Measurements from ENCODE around the gene DUSP3.

DUSP3 gene

GRCh38 chr17:43769859-43770258 is 8.9 kb downstream of the DUSP3 start:
- in situ Hi-C loops (cut with MboI; ENCODE audit: low sequenced_read_pairs) = loop anchor here (10.0 kb wide), 1 partner anchor 195 kb away; no protein-coding TSS in a partner anchor

GRCh38 chr17:43769426-43769825 is 9.4 kb downstream of the DUSP3 start:
- in situ Hi-C loops (cut with MboI; ENCODE audit: low sequenced_read_pairs) = loop anchor here (10.0 kb wide), 1 partner anchor 195 kb away; no protein-coding TSS in a partner anchor

GRCh38 chr17:43768943-43769342 is 9.8 kb downstream of the DUSP3 start:
- in situ Hi-C loops (cut with MboI; ENCODE audit: low sequenced_read_pairs) = loop anchor here (10.0 kb wide), 1 partner anchor 194 kb away; no protein-coding TSS in a partner anchor

- in situ Hi-C loops (cut with MboI; ENCODE audit: low sequenced_read_pairs) = loop anchor here (10.0 kb wide), 1 partner anchor 194 kb away; no protein-coding TSS in a partner anchor
Observed at GRCh38 chr17:43768382-43768781, 10.4 kb downstream of the DUSP3 start.

GRCh38 chr17:43767713-43768059 is 11.1 kb downstream of the DUSP3 start:
- in situ Hi-C loops (cut with MboI; ENCODE audit: low sequenced_read_pairs) = loop anchor here (10.0 kb wide), 1 partner anchor 193 kb away; no protein-coding TSS in a partner anchor

GRCh38 chr17:43767053-43767712 is 11.6 kb downstream of the DUSP3 start:
- in situ Hi-C loops (cut with MboI; ENCODE audit: low sequenced_read_pairs) = loop anchor here (10.0 kb wide), 1 partner anchor 192 kb away; no protein-coding TSS in a partner anchor

- in situ Hi-C loops (cut with MboI; ENCODE audit: low sequenced_read_pairs) = loop anchor here (10.0 kb wide), 1 partner anchor 192 kb away; no protein-coding TSS in a partner anchor
Observed at GRCh38 chr17:43766413-43767052, 12.2 kb downstream of the DUSP3 start.

- in situ Hi-C loops (cut with MboI; ENCODE audit: low sequenced_read_pairs) = loop anchor here (5.0 to 10.0 kb wide), 2 partner anchors 68 to 186 kb away; no protein-coding TSS in a partner anchor
Observed at GRCh38 chr17:43760254-43760852, 18.4 kb downstream of the DUSP3 start.

GRCh38 chr17:43759836-43760235 is 18.9 kb downstream of the DUSP3 start:
- in situ Hi-C loops (cut with MboI; ENCODE audit: low sequenced_read_pairs) = loop anchor here (5.0 to 10.0 kb wide), 2 partner anchors 68 to 185 kb away; no protein-coding TSS in a partner anchor

- in situ Hi-C loops (cut with MboI; ENCODE audit: low sequenced_read_pairs) = no loop called here
Observed at GRCh38 chr17:43758497-43759174, 20.1 kb downstream of the DUSP3 start, which contains the start of gene SOST. Gene SOST, minus strand, starts transcription at chr17:43758791. Its CDS starts 50 bp downstream, at chr17:43758741.

GRCh38 chr17:43758086-43758485 is 20.7 kb downstream of the DUSP3 start:
- in situ Hi-C loops (cut with MboI; ENCODE audit: low sequenced_read_pairs) = no loop called here

GRCh38 chr17:43757171-43757660 is 21.6 kb downstream of the DUSP3 start:
- in situ Hi-C loops (cut with MboI; ENCODE audit: low sequenced_read_pairs) = no loop called here

GRCh38 chr17:43756201-43756600 is 22.6 kb downstream of the DUSP3 start:
- in situ Hi-C loops (cut with MboI; ENCODE audit: low sequenced_read_pairs) = no loop called here

- in situ Hi-C loops (cut with MboI; ENCODE audit: low sequenced_read_pairs) = no loop called here
Observed at GRCh38 chr17:43755389-43755875, 23.3 kb downstream of the DUSP3 start.

- in situ Hi-C loops (cut with MboI; ENCODE audit: low sequenced_read_pairs) = no loop called here
Observed at GRCh38 chr17:43754947-43755346, 23.8 kb downstream of the DUSP3 start.

GRCh38 chr17:43753493-43754129 is 25.2 kb downstream of the DUSP3 start:
- in situ Hi-C loops (cut with MboI; ENCODE audit: low sequenced_read_pairs) = no loop called here

- in situ Hi-C loops (cut with MboI; ENCODE audit: low sequenced_read_pairs) = no loop called here
Observed at GRCh38 chr17:43750153-43750552, 28.6 kb downstream of the DUSP3 start.

GRCh38 chr17:43745541-43745940 is 33.2 kb downstream of the DUSP3 start:
- in situ Hi-C loops (cut with MboI; ENCODE audit: low sequenced_read_pairs) = no loop called here

GRCh38 chr17:43741636-43742035 is 37.1 kb downstream of the DUSP3 start:
- in situ Hi-C loops (cut with MboI; ENCODE audit: low sequenced_read_pairs) = no loop called here

- in situ Hi-C loops (cut with MboI; ENCODE audit: low sequenced_read_pairs) = no loop called here
Observed at GRCh38 chr17:43740541-43740940, 38.2 kb downstream of the DUSP3 start.
